HepG2 (cell line): Measurements from ENCODE around the gene SPCS2. TPM values are rescaled to one million over a fixed set of nuclear protein-coding genes. Genes with fewer than 3 reads are reported as not detected.

Experiments used
- CEBPB ChIP-seq: IDR thresholded peaks from 2 replicates; pipeline ENCODE4 v1.6.1; 2011; ENCODE audit warnings: low read depth, low read length, improper control_type of control experiment, borderline replicate concordance
- CHCHD3 ChIP-seq: sonication (generic); formaldehyde crosslinking; IDR thresholded peaks from 2 replicates; pipeline ENCODE4 v1.8.0; 2022; ENCODE audit warnings: mild to moderate bottlenecking, missing genetic modification reagents, moderate library complexity
- CREB1 ChIP-seq, 2 experiments: fragments of 450-650 bp in 1 of 2; IDR thresholded peaks; 2 replicates each; pipeline ENCODE4 v1.6.1; 2016 to 2017; ENCODE audit warnings: control low read depth in 1 of 2, mild to moderate bottlenecking in 1 of 2, missing compliant biosample characterization in 1 of 2, missing genetic modification characterization in 1 of 2
- FOXJ3 ChIP-seq: sonication (generic); formaldehyde crosslinking; IDR thresholded peaks from 2 replicates; pipeline ENCODE4 v1.4.0; 2020; ENCODE audit warnings: missing genetic modification reagents, mild to moderate bottlenecking, borderline replicate concordance
- POLR2A ChIP-seq, 2 experiments: IDR thresholded peaks; 2 replicates each; pipeline ENCODE4 v1.6.1; 2011; ENCODE audit warnings: low read depth in 2 of 2, low read length in 2 of 2, mild to moderate bottlenecking in 1 of 2, moderate library complexity in 1 of 2; ENCODE audit not compliant: insufficient read depth in 1 of 2
- ZNF235 ChIP-seq: sonication (generic); formaldehyde crosslinking; IDR thresholded peaks from 2 replicates; pipeline ENCODE4 v1.8.1; 2023; ENCODE audit warnings: mild to moderate bottlenecking, missing genetic modification reagents, borderline replicate concordance
- ZNF24 ChIP-seq: fragments of 450-650 bp; IDR thresholded peaks from 2 replicates; pipeline ENCODE4 v1.6.1; 2017; ENCODE audit warnings: antibody characterized with exemption, mild to moderate bottlenecking
- ZNF34 ChIP-seq: sonication (generic); formaldehyde crosslinking; IDR thresholded peaks from 2 replicates; pipeline ENCODE4 v1.4.0; 2020; ENCODE audit warnings: mild to moderate bottlenecking, missing genetic modification reagents, borderline replicate concordance
- ZNF530 ChIP-seq: sonication (generic); formaldehyde crosslinking; IDR thresholded peaks from 2 replicates; pipeline ENCODE4 v1.5.0; 2020; ENCODE audit warnings: low read depth, mild to moderate bottlenecking, missing genetic modification reagents
- ZNF781 ChIP-seq: sonication (generic); formaldehyde crosslinking; IDR thresholded peaks from 2 replicates; pipeline ENCODE4 v1.5.1; 2020; ENCODE audit warnings: borderline replicate concordance, mild to moderate bottlenecking, missing genetic modification reagents; ENCODE audit errors: not compliant biosample characterization
- polyA plus RNA-seq, 8 experiments: library from polyadenylated mRNA; depleted of rRNA in 3 of 8; stranded (reverse) in 7 of 8; unstranded in 1 of 8; fragments of >200 nt; fragmentation: Illumina TruSeq in 4 of 8; extraction: Trizol in 4 of 8; gene quantifications; 2 replicates each; pipeline versions ENCODE4 v1.2.1 to v1.2.3, GENCODE V29; 2011 to 2016; ENCODE audit warnings: low read depth in 4 of 8, missing spikeins in 1 of 8, mixed read lengths in 1 of 8; ENCODE audit not compliant: insufficient read depth in 1 of 8
- total RNA-seq, 5 experiments: library from RNA; depleted of rRNA; stranded (reverse); fragments of >200 nt; fragmentation: Illumina TruSeq; extraction: Trizol; gene quantifications; 2 replicates each; pipeline ENCODE4 v1.2.3, GENCODE V29; 2016; ENCODE audit warnings: low read depth in 1 of 5
- TF ChIP-seq, protein P1 (sequence below): sonication (generic); formaldehyde crosslinking; IDR thresholded peaks from 2 replicates; pipeline ENCODE4 v1.4.0; 2020; ENCODE audit warnings: low read depth, missing genetic modification reagents
- TF ChIP-seq, protein P2 (sequence below): sonication (generic); formaldehyde crosslinking; IDR thresholded peaks from 2 replicates; pipeline ENCODE4; 2020; ENCODE audit warnings: missing genetic modification reagents, mild to moderate bottlenecking, borderline replicate concordance
- TF ChIP-seq, protein P3 (sequence below): sonication (generic); formaldehyde crosslinking; IDR thresholded peaks from 2 replicates; pipeline ENCODE4 v1.4.0; 2020; ENCODE audit warnings: missing genetic modification reagents
- TF ChIP-seq, protein P4 (sequence below): IDR thresholded peaks from 2 replicates; pipeline ENCODE4 v1.6.1; 2016; ENCODE audit warnings: missing compliant biosample characterization, missing genetic modification reagents, borderline replicate concordance

The SPCS2 gene
- total and polyA plus RNA-seq, 2 of the 13 experiments (the other 11 are each of a cell fraction or from before 2014, with no cell fraction given) = 87.3 to 142 TPM

DNA sequence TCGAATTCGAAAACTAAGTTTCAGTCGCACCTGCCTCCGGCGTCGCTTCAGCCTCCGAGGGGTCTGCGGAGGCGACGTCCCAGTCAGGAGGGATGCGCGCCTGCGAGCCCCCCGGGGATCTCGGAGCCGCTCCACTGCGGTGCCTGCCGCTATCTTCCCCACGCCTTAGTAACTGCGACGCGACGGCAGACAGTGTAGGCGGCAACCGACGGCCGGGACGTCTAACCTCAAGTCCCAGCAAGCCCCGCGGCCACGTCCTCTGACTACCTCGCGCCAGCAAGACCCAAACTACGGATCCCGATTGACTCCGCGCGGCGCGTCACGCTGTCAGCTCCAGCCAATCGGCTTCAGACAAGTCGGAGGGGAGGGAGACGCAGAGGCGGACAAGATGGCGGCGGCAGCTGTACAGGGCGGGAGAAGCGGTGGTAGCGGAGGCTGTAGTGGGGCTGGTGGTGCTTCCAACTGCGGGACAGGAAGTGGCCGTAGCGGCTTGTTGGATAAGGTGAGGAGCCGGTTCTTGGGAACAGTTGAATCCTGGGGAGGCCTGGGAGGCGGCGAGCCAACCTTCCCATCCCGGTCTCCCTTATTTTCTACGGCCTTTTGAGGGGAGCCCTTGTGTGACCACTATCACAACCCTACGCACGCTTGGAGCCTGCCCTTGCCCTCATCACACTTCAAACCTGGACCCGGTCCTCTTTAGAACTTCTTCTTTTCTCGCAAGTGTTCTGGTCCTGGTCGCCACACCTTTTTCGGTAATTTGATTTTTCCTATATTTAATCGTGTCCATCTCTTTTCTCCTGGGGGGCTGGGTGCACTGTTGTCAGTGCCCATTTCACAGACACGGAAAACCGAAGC is at the start of gene SPCS2, which contains the start of gene XRRA1 (continued):
- TF ChIP-seq, protein P1, sequence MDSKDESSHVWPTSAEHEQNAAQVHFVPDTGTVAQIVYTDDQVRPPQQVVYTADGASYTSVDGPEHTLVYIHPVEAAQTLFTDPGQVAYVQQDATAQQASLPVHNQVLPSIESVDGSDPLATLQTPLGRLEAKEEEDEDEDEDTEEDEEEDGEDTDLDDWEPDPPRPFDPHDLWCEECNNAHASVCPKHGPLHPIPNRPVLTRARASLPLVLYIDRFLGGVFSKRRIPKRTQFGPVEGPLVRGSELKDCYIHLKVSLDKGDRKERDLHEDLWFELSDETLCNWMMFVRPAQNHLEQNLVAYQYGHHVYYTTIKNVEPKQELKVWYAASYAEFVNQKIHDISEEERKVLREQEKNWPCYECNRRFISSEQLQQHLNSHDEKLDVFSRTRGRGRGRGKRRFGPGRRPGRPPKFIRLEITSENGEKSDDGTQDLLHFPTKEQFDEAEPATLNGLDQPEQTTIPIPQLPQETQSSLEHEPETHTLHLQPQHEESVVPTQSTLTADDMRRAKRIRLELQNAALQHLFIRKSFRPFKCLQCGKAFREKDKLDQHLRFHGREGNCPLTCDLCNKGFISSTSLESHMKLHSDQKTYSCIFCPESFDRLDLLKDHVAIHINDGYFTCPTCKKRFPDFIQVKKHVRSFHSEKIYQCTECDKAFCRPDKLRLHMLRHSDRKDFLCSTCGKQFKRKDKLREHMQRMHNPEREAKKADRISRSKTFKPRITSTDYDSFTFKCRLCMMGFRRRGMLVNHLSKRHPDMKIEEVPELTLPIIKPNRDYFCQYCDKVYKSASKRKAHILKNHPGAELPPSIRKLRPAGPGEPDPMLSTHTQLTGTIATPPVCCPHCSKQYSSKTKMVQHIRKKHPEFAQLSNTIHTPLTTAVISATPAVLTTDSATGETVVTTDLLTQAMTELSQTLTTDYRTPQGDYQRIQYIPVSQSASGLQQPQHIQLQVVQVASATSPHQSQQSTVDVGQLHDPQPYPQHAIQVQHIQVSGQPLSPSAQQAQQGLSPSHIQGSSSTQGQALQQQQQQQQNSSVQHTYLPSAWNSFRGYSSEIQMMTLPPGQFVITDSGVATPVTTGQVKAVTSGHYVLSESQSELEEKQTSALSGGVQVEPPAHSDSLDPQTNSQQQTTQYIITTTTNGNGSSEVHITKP (CRISPR knock-in tag) = peak; percentile 15; the same call in 1 of the 2 replicates
- TF ChIP-seq POLR2A (IDR thresholded peaks at IDR 0.05; ENCODE audit: insufficient read depth in 1 of 2, low read depth in 2 of 2, low read length in 2 of 2) (peak; percentile 80 to 89), ZNF24 (0 out of 2 replicates have a peak, but pooled peaks have one; percentile 25), ZNF235 (no peak), CEBPB (no peak), ZNF781 (CRISPR knock-in tag) (no peak), CHCHD3 (CRISPR knock-in tag) (peak; percentile 48; the same call in 1 of the 2 replicates), ZNF34 (CRISPR knock-in tag) (no peak), ZNF530 (no peak), CREB1 (IDR thresholded peaks at IDR 0.05) (peak; percentile 91), CREB1 (CRISPR knock-in tag; IDR thresholded peaks at IDR 0.05) (peak; percentile 95), FOXJ3 (CRISPR knock-in tag) (peak; percentile 15; the same call in 1 of the 2 replicates)
- TF ChIP-seq, protein P2, sequence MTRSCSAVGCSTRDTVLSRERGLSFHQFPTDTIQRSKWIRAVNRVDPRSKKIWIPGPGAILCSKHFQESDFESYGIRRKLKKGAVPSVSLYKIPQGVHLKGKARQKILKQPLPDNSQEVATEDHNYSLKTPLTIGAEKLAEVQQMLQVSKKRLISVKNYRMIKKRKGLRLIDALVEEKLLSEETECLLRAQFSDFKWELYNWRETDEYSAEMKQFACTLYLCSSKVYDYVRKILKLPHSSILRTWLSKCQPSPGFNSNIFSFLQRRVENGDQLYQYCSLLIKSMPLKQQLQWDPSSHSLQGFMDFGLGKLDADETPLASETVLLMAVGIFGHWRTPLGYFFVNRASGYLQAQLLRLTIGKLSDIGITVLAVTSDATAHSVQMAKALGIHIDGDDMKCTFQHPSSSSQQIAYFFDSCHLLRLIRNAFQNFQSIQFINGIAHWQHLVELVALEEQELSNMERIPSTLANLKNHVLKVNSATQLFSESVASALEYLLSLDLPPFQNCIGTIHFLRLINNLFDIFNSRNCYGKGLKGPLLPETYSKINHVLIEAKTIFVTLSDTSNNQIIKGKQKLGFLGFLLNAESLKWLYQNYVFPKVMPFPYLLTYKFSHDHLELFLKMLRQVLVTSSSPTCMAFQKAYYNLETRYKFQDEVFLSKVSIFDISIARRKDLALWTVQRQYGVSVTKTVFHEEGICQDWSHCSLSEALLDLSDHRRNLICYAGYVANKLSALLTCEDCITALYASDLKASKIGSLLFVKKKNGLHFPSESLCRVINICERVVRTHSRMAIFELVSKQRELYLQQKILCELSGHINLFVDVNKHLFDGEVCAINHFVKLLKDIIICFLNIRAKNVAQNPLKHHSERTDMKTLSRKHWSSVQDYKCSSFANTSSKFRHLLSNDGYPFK (CRISPR knock-in tag) = peak; percentile 88
- TF ChIP-seq, protein P3, sequence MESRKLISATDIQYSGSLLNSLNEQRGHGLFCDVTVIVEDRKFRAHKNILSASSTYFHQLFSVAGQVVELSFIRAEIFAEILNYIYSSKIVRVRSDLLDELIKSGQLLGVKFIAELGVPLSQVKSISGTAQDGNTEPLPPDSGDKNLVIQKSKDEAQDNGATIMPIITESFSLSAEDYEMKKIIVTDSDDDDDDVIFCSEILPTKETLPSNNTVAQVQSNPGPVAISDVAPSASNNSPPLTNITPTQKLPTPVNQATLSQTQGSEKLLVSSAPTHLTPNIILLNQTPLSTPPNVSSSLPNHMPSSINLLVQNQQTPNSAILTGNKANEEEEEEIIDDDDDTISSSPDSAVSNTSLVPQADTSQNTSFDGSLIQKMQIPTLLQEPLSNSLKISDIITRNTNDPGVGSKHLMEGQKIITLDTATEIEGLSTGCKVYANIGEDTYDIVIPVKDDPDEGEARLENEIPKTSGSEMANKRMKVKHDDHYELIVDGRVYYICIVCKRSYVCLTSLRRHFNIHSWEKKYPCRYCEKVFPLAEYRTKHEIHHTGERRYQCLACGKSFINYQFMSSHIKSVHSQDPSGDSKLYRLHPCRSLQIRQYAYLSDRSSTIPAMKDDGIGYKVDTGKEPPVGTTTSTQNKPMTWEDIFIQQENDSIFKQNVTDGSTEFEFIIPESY = peak; percentile 39; the same call in 1 of the 2 replicates
- TF ChIP-seq, protein P4, sequence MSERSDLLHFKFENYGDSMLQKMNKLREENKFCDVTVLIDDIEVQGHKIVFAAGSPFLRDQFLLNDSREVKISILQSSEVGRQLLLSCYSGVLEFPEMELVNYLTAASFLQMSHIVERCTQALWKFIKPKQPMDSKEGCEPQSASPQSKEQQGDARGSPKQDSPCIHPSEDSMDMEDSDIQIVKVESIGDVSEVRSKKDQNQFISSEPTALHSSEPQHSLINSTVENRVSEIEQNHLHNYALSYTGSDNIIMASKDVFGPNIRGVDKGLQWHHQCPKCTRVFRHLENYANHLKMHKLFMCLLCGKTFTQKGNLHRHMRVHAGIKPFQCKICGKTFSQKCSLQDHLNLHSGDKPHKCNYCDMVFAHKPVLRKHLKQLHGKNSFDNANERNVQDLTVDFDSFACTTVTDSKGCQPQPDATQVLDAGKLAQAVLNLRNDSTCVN (CRISPR knock-in tag) = peak; percentile 78
